IMR-90 (cell line): Measurements from ENCODE around the gene TMOD1. TPM values are rescaled to one million over a fixed set of nuclear protein-coding genes. Genes with fewer than 3 reads are reported as not detected.

Experiments
- ATAC-seq: fragments of 200-7000 bp; cut with Tn5 transposase; 2 replicates; pipeline ENCODE4 v1.9.1; 2020; ENCODE audit warnings: low read depth, mild to moderate bottlenecking, moderate library complexity
- BruUV-seq: library from RNA; stranded (reverse); fragments of 400-500 nt; replicated peaks from 2 replicates; lab custom pipeline; 2021; lab: Mats Ljungman, UMichigan
- CTCF ChIA-PET: fragments of 300-600 bp; formaldehyde crosslinking; extraction: SDS; loops from one replicate; lab custom pipeline; 2021; ENCODE audit warnings: antibody characterized with exemption; lab: Yijun Ruan, JAX
- POLR2A ChIA-PET: fragments of 300-600 bp; sonication (Branson Sonifier 250); formaldehyde crosslinking; loops from one replicate; lab custom pipeline; 2022; ENCODE audit warnings: antibody characterized with exemption; ENCODE audit not compliant: unreplicated experiment; lab: Charles Lee
- DNase-seq: peaks from one replicate; pipeline ENCODE4 v3.0.0; 2013
- H2AFZ ChIP-seq: replicated peaks from 2 replicates; pipeline ENCODE3; 2013; ENCODE audit warnings: low read length, mild to moderate bottlenecking; ENCODE audit not compliant: poor library complexity
- H2AK5ac ChIP-seq: 2 replicates; pipeline ENCODE4 v1.6.1; 2013; ENCODE audit warnings: low read depth, low read length, inconsistent platforms
- H2AK9ac ChIP-seq: replicated peaks from 2 replicates; pipeline ENCODE3; 2013; ENCODE audit warnings: mild to moderate bottlenecking, low read depth, low read length, moderate library complexity; ENCODE audit not compliant: poor library complexity
- H2BK120ac ChIP-seq: 2 replicates; pipeline ENCODE4 v1.6.1; 2013; ENCODE audit warnings: low read depth, low read length, inconsistent platforms
- H2BK15ac ChIP-seq: 3 replicates; pipeline ENCODE4 v1.6.1; 2013; ENCODE audit warnings: low read depth, low read length, inconsistent platforms
- H2BK20ac ChIP-seq: 2 replicates; pipeline ENCODE4 v1.6.1; 2013; ENCODE audit warnings: low read depth, mild to moderate bottlenecking, inconsistent platforms, low read length, moderate library complexity
- H2BK5ac ChIP-seq: 2 replicates; pipeline ENCODE4 v1.6.1; 2013; ENCODE audit warnings: mild to moderate bottlenecking, low read depth, low read length, inconsistent platforms; ENCODE audit not compliant: poor library complexity, severe bottlenecking
- H3K14ac ChIP-seq: replicated peaks from 2 replicates; pipeline ENCODE4 v1.6.1; 2013; ENCODE audit warnings: low read depth, low read length, inconsistent platforms
- H3K18ac ChIP-seq: 2 replicates; pipeline ENCODE4 v1.6.1; 2013; ENCODE audit warnings: low read depth, low read length, control low read depth
- H3K23ac ChIP-seq: 2 replicates; pipeline ENCODE4 v1.6.1; 2013; ENCODE audit warnings: low read depth, low read length, inconsistent platforms
- H3K27ac ChIP-seq: 2 replicates; pipeline ENCODE4 v1.5.1; 2013; ENCODE audit warnings: mild to moderate bottlenecking, control low read depth, low read length; ENCODE audit not compliant: insufficient read depth
- H3K27me3 ChIP-seq: 2 replicates; pipeline ENCODE4 v1.6.1; 2013; ENCODE audit warnings: low read length; ENCODE audit not compliant: control insufficient read depth, insufficient read depth
- H3K36me3 ChIP-seq: 2 replicates; pipeline ENCODE4 v1.6.1; 2013; ENCODE audit warnings: low read length, mixed read lengths; ENCODE audit not compliant: control insufficient read depth, insufficient read depth
- H3K4ac ChIP-seq: 2 replicates; pipeline ENCODE4 v1.6.1; 2013; ENCODE audit warnings: low read depth, low read length, inconsistent platforms
- H3K4me1 ChIP-seq: 2 replicates; pipeline ENCODE4 v1.6.1; 2013; ENCODE audit warnings: low read length, mixed read lengths; ENCODE audit not compliant: control insufficient read depth, insufficient read depth
- H3K4me2 ChIP-seq: 2 replicates; pipeline ENCODE4 v1.6.1; 2013; ENCODE audit warnings: low read depth, mild to moderate bottlenecking, control low read depth, low read length, moderate library complexity
- H3K4me3 ChIP-seq: 2 replicates; pipeline ENCODE4 v1.5.1; 2013; ENCODE audit warnings: low read depth, mild to moderate bottlenecking, control low read depth, low read length, moderate library complexity; ENCODE audit not compliant: insufficient read depth
- H3K56ac ChIP-seq: 2 replicates; pipeline ENCODE4 v1.6.1; 2013; ENCODE audit warnings: low read length, inconsistent platforms; ENCODE audit not compliant: insufficient read depth; ENCODE audit errors: extremely low read depth
- H3K79me1 ChIP-seq, 2 experiments: 2 replicates each; pipeline ENCODE4 v1.6.1; 2013; ENCODE audit warnings: low read length in 2 of 2, inconsistent platforms in 1 of 2, low read depth in 1 of 2
- H3K9ac ChIP-seq: 2 replicates; pipeline ENCODE4 v1.6.1; 2013; ENCODE audit warnings: low read depth, low read length, control low read depth
- H3K9me1 ChIP-seq: 2 replicates; pipeline ENCODE4 v1.6.1; 2013; ENCODE audit warnings: low read length, inconsistent platforms; ENCODE audit not compliant: insufficient read depth
- H3K9me3 ChIP-seq: 2 replicates; pipeline ENCODE4 v1.6.1; 2013; ENCODE audit warnings: low read length; ENCODE audit not compliant: control insufficient read depth, insufficient read depth
- H4K20me1 ChIP-seq: 2 replicates; pipeline ENCODE4 v1.6.1; 2013; ENCODE audit warnings: low read length, inconsistent platforms; ENCODE audit not compliant: insufficient read depth
- H4K5ac ChIP-seq: 2 replicates; pipeline ENCODE4 v1.6.1; 2013; ENCODE audit warnings: mild to moderate bottlenecking, low read depth, low read length, control low read depth
- H4K8ac ChIP-seq, 2 experiments: 2 replicates each; pipeline ENCODE4 v1.6.1; 2013; ENCODE audit warnings: low read depth in 2 of 2, low read length in 2 of 2, control low read depth in 1 of 2, inconsistent platforms in 1 of 2
- H4K91ac ChIP-seq: 2 replicates; pipeline ENCODE4 v1.6.1; 2013; ENCODE audit warnings: low read depth, low read length, inconsistent platforms; ENCODE audit not compliant: insufficient read depth
- BHLHE40 ChIP-seq: fragments of 150-350 bp; IDR thresholded peaks from 2 replicates; pipeline ENCODE4 v1.6.1; 2016; ENCODE audit warnings: mild to moderate bottlenecking, low read depth, low read length
- CEBPB ChIP-seq: IDR thresholded peaks from 2 replicates; pipeline ENCODE4 v1.6.1; 2012; ENCODE audit warnings: low read depth, low read length, improper control_type of control experiment
- CHD1 ChIP-seq: IDR thresholded peaks from 2 replicates; pipeline ENCODE4 v1.6.1; 2012; ENCODE audit warnings: low read depth, low read length, improper control_type of control experiment
- FOS ChIP-seq: fragments of 150-350 bp; IDR thresholded peaks from 2 replicates; pipeline ENCODE4 v1.6.1; 2016; ENCODE audit warnings: low read depth, low read length
- MAFK ChIP-seq: IDR thresholded peaks from 2 replicates; pipeline ENCODE4 v1.6.1; 2012; ENCODE audit warnings: low read depth, low read length, improper control_type of control experiment
- MAZ ChIP-seq: IDR thresholded peaks from 2 replicates; pipeline ENCODE4 v1.6.1; 2012; ENCODE audit warnings: low read depth, mild to moderate bottlenecking, low read length, improper control_type of control experiment, moderate library complexity, borderline replicate concordance
- MXI1 ChIP-seq: IDR thresholded peaks from 2 replicates; pipeline ENCODE4 v1.6.1; 2012; ENCODE audit warnings: low read depth, mild to moderate bottlenecking, low read length, moderate library complexity, borderline replicate concordance
- NFE2L2 ChIP-seq: fragments of 150-350 bp; IDR thresholded peaks from 2 replicates; pipeline ENCODE4 v1.6.1; 2016; ENCODE audit warnings: low read depth, mild to moderate bottlenecking, low read length
- POLR2A ChIP-seq: IDR thresholded peaks from 2 replicates; pipeline ENCODE4 v1.6.1; 2012; ENCODE audit warnings: mild to moderate bottlenecking, low read depth, low read length
- RAD21 ChIP-seq: IDR thresholded peaks from 2 replicates; pipeline ENCODE4 v1.6.1; 2012; ENCODE audit warnings: low read length, improper control_type of control experiment
- RCOR1 ChIP-seq: IDR thresholded peaks from 2 replicates; pipeline ENCODE4 v1.6.1; 2012; ENCODE audit warnings: mild to moderate bottlenecking, low read length, improper control_type of control experiment; ENCODE audit not compliant: insufficient replicate concordance
- RFX5 ChIP-seq: IDR thresholded peaks from 2 replicates; pipeline ENCODE4 v1.8.0; 2012; ENCODE audit warnings: low read depth, mild to moderate bottlenecking, low read length, moderate library complexity
- SMC3 ChIP-seq: fragments of 150-350 bp; IDR thresholded peaks from 2 replicates; pipeline ENCODE4 v1.6.1; 2016; ENCODE audit warnings: low read depth, mild to moderate bottlenecking, antibody characterized with exemption, low read length, moderate library complexity
- WGBS, 2 experiments: methylation state at CpG; one replicate each; pipeline versions ENCODE4 v1.1.5 to v1.1.7; 2013; ENCODE audit warnings: missing lambda C conversion rate in 2 of 2; ENCODE audit not compliant: insufficient read length in 1 of 2; ENCODE audit errors: extremely low coverage in 2 of 2; 5-methylcytosine and 5-hydroxymethylcytosine counted together
- dilution Hi-C: fragments of 300-500 bp; cut with HindIII; formaldehyde crosslinking; loops from one replicate; pipeline ENCODE4 v1.14.3; 2018; ENCODE audit warnings: low sequenced_read_pairs; ENCODE audit not compliant: unreplicated experiment
- in situ Hi-C: fragments of 300-500 bp; cut with MboI; formaldehyde crosslinking; loops from 3 replicates; pipeline ENCODE4 v1.14.3; 2019; ENCODE audit warnings: low sequenced_read_pairs, inconsistent platforms, mixed read lengths
- intact Hi-C: fragments of 100-400 bp; cut with micrococcal nuclease; formaldehyde crosslinking; loops from 2 replicates; pipeline ENCODE4 v1.10.0; 2022
- polyA plus RNA-seq, 3 experiments: library from polyadenylated mRNA; depleted of rRNA; stranded (reverse); fragments of >200 nt; gene quantifications; 2 replicates each; pipeline ENCODE4 v1.2.3, GENCODE V29; 2012; ENCODE audit warnings: low replicate concordance in 1 of 3
- total RNA-seq: library from RNA; depleted of rRNA; stranded (reverse); fragments of >200 nt; gene quantifications from 2 replicates; pipeline ENCODE4 v1.2.3, GENCODE V29; 2012
- TF ChIP-seq, protein P1 (sequence below): fragments of 150-350 bp; IDR thresholded peaks from 2 replicates; pipeline ENCODE4 v1.6.1; 2016; ENCODE audit warnings: low read depth, mild to moderate bottlenecking, low read length, moderate library complexity, borderline replicate concordance
- TF ChIP-seq, protein P2 (sequence below): conservative IDR thresholded peaks from 2 replicates; pipeline ENCODE4 v1.5.1; 2012; ENCODE audit warnings: mild to moderate bottlenecking, low read depth, low read length, improper control_type of control experiment
- TF ChIP-seq, protein P3 (sequence below): fragments of 150-350 bp; IDR thresholded peaks from 2 replicates; pipeline ENCODE4 v1.6.1; 2017; ENCODE audit warnings: mild to moderate bottlenecking, antibody characterized with exemption, low read length, low read depth

The TMOD1 gene
- total and polyA plus RNA-seq, 2 of the 4 experiments (the other 2 are of a cell fraction): 0.18 to 0.38 TPM

DNA sequence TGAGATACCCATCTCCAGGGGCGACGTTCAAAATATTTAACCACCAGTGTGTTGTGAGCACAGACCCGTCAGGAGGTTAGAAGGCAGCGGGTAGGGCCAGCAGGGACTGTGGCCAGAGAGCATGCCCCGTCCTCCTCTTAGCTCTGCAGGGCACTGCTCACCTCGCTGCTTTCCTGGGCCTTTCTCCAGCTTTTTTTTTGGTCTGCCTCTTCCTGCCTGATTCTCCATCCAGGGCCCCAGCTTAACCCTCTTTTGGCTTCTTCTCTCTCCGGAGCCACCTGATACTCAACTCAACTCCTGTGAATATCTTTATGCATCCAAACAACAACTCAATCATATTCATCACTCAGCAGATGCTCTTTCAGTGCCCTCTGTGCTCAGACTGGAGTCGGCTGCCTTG lies 44.0 kb downstream of the TMOD1 start:
- Histone ChIP-seq H3K9me1 (no peaks in the 10 kb centered on the region), H2AK9ac (no peak overlapping the region), H3K36me3 (peaks cover 4% of the 10 kb centered on the region), H4K91ac (no peak overlapping the region), H4K20me1 (0 out of 2 replicates have a peak, but pooled peaks cover 4% of the 10 kb centered on the region), H3K27me3 (peaks cover 2% of the 10 kb centered on the region; the same call in 1 of the 2 replicates), H3K18ac (no peak overlapping the region), H3K4me2 (no peak overlapping the region), H3K4me3 (no peak overlapping the region), H3K9me3 (no peaks in the 10 kb centered on the region), H3K27ac (no peak overlapping the region), H3K4me1 (no peaks in the 10 kb centered on the region), H2BK5ac (no peak overlapping the region), H2AFZ (no peak overlapping the region), H4K5ac (no peak overlapping the region), H4K8ac (no peak overlapping the region), H2BK20ac (no peak overlapping the region), H3K56ac (no peak overlapping the region), H3K23ac (no peak overlapping the region), H3K79me1 (no peaks in the 10 kb centered on the region), H3K14ac (no peak overlapping the region), H2BK120ac (no peak overlapping the region), H2AK5ac (no peak overlapping the region), H2BK15ac (no peak overlapping the region), H3K4ac (no peak overlapping the region), H3K9ac (no peak overlapping the region)
- WGBS, 2 experiments: 73% methylated on average over 5 of the region's 8 CpGs; no CpG with 5 or more reads in 1 of the 2 experiments
- intact Hi-C loops (no loop called here), in situ Hi-C loops (no loop called here), dilution Hi-C loops (no loop called here)
- TF ChIP-seq, protein P1, sequence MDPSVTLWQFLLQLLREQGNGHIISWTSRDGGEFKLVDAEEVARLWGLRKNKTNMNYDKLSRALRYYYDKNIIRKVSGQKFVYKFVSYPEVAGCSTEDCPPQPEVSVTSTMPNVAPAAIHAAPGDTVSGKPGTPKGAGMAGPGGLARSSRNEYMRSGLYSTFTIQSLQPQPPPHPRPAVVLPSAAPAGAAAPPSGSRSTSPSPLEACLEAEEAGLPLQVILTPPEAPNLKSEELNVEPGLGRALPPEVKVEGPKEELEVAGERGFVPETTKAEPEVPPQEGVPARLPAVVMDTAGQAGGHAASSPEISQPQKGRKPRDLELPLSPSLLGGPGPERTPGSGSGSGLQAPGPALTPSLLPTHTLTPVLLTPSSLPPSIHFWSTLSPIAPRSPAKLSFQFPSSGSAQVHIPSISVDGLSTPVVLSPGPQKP: no peak
- TF ChIP-seq SMC3: no peak
- no peak for TF ChIP-seq MXI1
- TF ChIP-seq, protein P2, sequence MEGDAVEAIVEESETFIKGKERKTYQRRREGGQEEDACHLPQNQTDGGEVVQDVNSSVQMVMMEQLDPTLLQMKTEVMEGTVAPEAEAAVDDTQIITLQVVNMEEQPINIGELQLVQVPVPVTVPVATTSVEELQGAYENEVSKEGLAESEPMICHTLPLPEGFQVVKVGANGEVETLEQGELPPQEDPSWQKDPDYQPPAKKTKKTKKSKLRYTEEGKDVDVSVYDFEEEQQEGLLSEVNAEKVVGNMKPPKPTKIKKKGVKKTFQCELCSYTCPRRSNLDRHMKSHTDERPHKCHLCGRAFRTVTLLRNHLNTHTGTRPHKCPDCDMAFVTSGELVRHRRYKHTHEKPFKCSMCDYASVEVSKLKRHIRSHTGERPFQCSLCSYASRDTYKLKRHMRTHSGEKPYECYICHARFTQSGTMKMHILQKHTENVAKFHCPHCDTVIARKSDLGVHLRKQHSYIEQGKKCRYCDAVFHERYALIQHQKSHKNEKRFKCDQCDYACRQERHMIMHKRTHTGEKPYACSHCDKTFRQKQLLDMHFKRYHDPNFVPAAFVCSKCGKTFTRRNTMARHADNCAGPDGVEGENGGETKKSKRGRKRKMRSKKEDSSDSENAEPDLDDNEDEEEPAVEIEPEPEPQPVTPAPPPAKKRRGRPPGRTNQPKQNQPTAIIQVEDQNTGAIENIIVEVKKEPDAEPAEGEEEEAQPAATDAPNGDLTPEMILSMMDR: no peak
- TF ChIP-seq, protein P3, sequence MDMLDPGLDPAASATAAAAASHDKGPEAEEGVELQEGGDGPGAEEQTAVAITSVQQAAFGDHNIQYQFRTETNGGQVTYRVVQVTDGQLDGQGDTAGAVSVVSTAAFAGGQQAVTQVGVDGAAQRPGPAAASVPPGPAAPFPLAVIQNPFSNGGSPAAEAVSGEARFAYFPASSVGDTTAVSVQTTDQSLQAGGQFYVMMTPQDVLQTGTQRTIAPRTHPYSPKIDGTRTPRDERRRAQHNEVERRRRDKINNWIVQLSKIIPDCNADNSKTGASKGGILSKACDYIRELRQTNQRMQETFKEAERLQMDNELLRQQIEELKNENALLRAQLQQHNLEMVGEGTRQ: no peak
- no peak for TF ChIP-seq FOS
- no peak for TF ChIP-seq BHLHE40
- no peak for TF ChIP-seq NFE2L2
- TF ChIP-seq CEBPB: no peak
- TF ChIP-seq POLR2A: no peak
- TF ChIP-seq MAZ: no peak
- no peak for TF ChIP-seq CHD1
- no peak for TF ChIP-seq RAD21
- TF ChIP-seq RCOR1: no peak
- no peak for TF ChIP-seq RFX5
- no peak for TF ChIP-seq MAFK
- DNase-seq (no peak), ATAC-seq (no peak)
- no TSS peak for BruUV-seq
- ChIA-PET CTCF (no interaction called here), POLR2A (no interaction called here)
